Measurements from ENCODE around the gene PLA2G6.

- no peak for TF ChIP-seq KAT7 (CRISPR knock-in tag; IDR thresholded peaks at IDR 0.05; ENCODE audit: borderline replicate concordance)
- no peak for TF ChIP-seq E2F6 (IDR thresholded peaks at IDR 0.05; ENCODE audit: borderline replicate concordance in 1 of 2, extremely low read depth in 1 of 2, insufficient read depth in 1 of 2, insufficient read length in 1 of 2, low read depth in 1 of 2, low read length in 1 of 2, poor library complexity in 1 of 2, severe bottlenecking in 1 of 2)
- TF ChIP-seq TAF15 (IDR thresholded peaks at IDR 0.05; ENCODE audit: low read depth, low read length): no peak
Observed at GRCh38 chr22:38220163-38220562, 38.5 kb upstream of the PLA2G6 start.

Data from K562 (cell line).